Nucleus accumbens (tissue), 56 donors: ENCODE data around the gene PLA2G4B.
A peak's percentile ranks its signal among the peaks of the same experiment; 100 is the strongest.

Experiments used
- DNase-seq, 56 donors: peaks; one replicate each; lab custom pipeline; 2025; lab: John Stamatoyannopoulos, UW

Gene PLA2G4B

GRCh38 chr15:41838400-41838897 lies at the start of gene PLA2G4B:
Gene PLA2G4B, plus strand, starts transcription at chr15:41838847. Its CDS starts 67 bp downstream, at chr15:41838914.
- DNase-seq: no peak

GRCh38 chr15:41789236-41789635 lies 49.4 kb upstream of the PLA2G4B start:
- DNase-seq: peak in 3 of 56 donors; percentile 11 to 47 (median 42)

- DNase-seq: peak in 1 of 56 donors; percentile 17
Measured at GRCh38 chr15:41789662-41790061, 49.0 kb upstream of the PLA2G4B start.

- DNase-seq: no peak
Measured at GRCh38 chr15:41790169-41790568, 48.5 kb upstream of the PLA2G4B start.

- DNase-seq: no peak
Measured at GRCh38 chr15:41790756-41791546, 47.7 kb upstream of the PLA2G4B start.

GRCh38 chr15:41791547-41791937 lies 47.1 kb upstream of the PLA2G4B start:
- DNase-seq: no peak

GRCh38 chr15:41792000-41792637 lies 46.5 kb upstream of the PLA2G4B start:
- no peak for DNase-seq

GRCh38 chr15:41794081-41794480 lies 44.6 kb upstream of the PLA2G4B start:
- no peak for DNase-seq

GRCh38 chr15:41795996-41796856 lies 42.4 kb upstream of the PLA2G4B start:
- DNase-seq: peak in 2 of 56 donors; percentile 3 to 7

- DNase-seq: no peak
Measured at GRCh38 chr15:41797201-41797944, 41.3 kb upstream of the PLA2G4B start.

- DNase-seq: no peak
Measured at GRCh38 chr15:41798607-41799487, 39.8 kb upstream of the PLA2G4B start.

- DNase-seq: no peak
Measured at GRCh38 chr15:41799488-41799805, 39.2 kb upstream of the PLA2G4B start.

GRCh38 chr15:41801185-41801584 lies 37.5 kb upstream of the PLA2G4B start:
- DNase-seq: no peak

GRCh38 chr15:41801850-41802455 lies 36.7 kb upstream of the PLA2G4B start:
- DNase-seq: no peak

GRCh38 chr15:41804361-41804760 lies 34.3 kb upstream of the PLA2G4B start:
- DNase-seq: no peak

- peak in 4 of 56 donors; percentile 12 to 43 (median 32) for DNase-seq
Measured at GRCh38 chr15:41804916-41805666, 33.6 kb upstream of the PLA2G4B start.

- no peak for DNase-seq
Measured at GRCh38 chr15:41805711-41806110, 32.9 kb upstream of the PLA2G4B start.
